ENCODE measurements around the gene PTTG1. TPM values are rescaled to one million over a fixed set of nuclear protein-coding genes. Genes with fewer than 3 reads are reported as not detected.

The PTTG1 gene
- total RNA-seq, 1 donor from 2014 or later: 36.9 TPM

DNA sequence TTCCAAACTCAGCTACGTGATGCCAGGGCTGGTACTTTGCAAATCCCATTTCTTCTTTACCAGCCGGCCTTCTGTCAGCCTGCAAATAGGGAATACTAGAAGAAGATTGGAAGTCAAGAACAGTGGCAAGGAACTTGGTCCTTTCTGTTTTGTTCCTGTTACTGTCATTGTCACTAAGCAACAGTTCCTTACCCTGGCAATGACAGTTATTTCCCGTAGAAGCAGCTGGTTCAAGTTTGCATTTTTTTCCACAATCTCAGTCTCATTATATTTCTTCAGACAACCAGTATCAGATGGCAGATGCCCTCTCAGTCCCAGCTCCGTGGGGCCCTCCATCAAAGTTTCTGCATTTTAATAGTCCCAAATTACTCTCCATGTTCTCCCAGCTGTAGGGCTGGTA lies 42.1 kb upstream of the PTTG1 start:
- H3K4me3 ChIP-seq (ENCODE audit: low read depth, low read length): no peak overlapping the region
- no peak for DNase-seq (ENCODE audit: low read depth)
- H3K36me3 ChIP-seq (ENCODE audit: control insufficient read depth, insufficient read depth, low read length): no peaks in the 10 kb centered on the region
- TF ChIP-seq CTCF (IDR thresholded peaks at IDR 0.05; ENCODE audit: insufficient read depth, low read length, severe bottlenecking): no peak
- peaks cover 2% of the 10 kb centered on the region for H3K27me3 ChIP-seq (ENCODE audit: control insufficient read depth, insufficient read depth, low read length)
- FAIRE-seq: no peak

GRCh38 chr5:160380041-160380440 lies 41.6 kb upstream of the PTTG1 start:
- Histone ChIP-seq H3K27me3 (ENCODE audit: control insufficient read depth, insufficient read depth, low read length) (peaks cover 2% of the 10 kb centered on the region), H3K36me3 (ENCODE audit: control insufficient read depth, insufficient read depth, low read length) (no peaks in the 10 kb centered on the region), H3K4me3 (ENCODE audit: low read depth, low read length) (no peak overlapping the region)
- no peak for TF ChIP-seq CTCF (IDR thresholded peaks at IDR 0.05; ENCODE audit: insufficient read depth, low read length, severe bottlenecking)
- FAIRE-seq (no peak), DNase-seq (ENCODE audit: low read depth) (no peak)

DNA sequence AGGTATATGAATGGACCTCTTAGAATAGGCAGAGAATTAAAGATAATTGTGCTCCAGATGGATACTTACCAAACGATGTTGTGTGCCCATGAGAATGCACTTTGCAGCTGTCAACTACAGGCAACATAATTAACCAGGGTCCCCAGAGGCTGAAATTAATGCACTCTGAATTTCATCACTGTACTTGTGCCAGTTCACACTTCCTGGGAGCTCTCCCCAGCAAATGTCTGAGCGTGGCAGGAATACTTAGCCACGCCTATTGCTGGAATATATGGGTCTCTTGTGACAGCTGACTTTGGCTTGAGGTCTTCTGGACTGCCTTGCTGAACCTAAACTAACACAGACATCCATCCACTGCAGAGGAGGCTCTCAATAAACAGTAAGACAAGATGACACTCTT lies 39.3 kb upstream of the PTTG1 start:
- no peak overlapping the region for H3K4me3 ChIP-seq (ENCODE audit: low read depth, low read length)
- FAIRE-seq: no peak

GRCh38 chr5:160384681-160385080 lies 37.0 kb upstream of the PTTG1 start:
- Histone ChIP-seq H3K36me3 (ENCODE audit: control insufficient read depth, insufficient read depth, low read length) (no peaks in the 10 kb centered on the region), H3K27me3 (ENCODE audit: control insufficient read depth, insufficient read depth, low read length) (peaks cover 2% of the 10 kb centered on the region), H3K4me3 (ENCODE audit: low read depth, low read length) (no peak overlapping the region)
- DNase-seq (ENCODE audit: low read depth) (no peak), FAIRE-seq (no peak)
- TF ChIP-seq CTCF (IDR thresholded peaks at IDR 0.05; ENCODE audit: insufficient read depth, low read length, severe bottlenecking): no peak

More for the DNA sequence above, 39.3 kb upstream of the PTTG1 start:
- Histone ChIP-seq H3K36me3 (ENCODE audit: control insufficient read depth, insufficient read depth, low read length) (no peaks in the 10 kb centered on the region), H3K27me3 (ENCODE audit: control insufficient read depth, insufficient read depth, low read length) (peaks cover 2% of the 10 kb centered on the region)
- no peak for DNase-seq (ENCODE audit: low read depth)
- no peak for TF ChIP-seq CTCF (IDR thresholded peaks at IDR 0.05; ENCODE audit: insufficient read depth, low read length, severe bottlenecking)

- H3K27me3 ChIP-seq (ENCODE audit: control insufficient read depth, insufficient read depth, low read length): peaks cover 2% of the 10 kb centered on the region
- FAIRE-seq (no peak), DNase-seq (ENCODE audit: low read depth) (no peak)
- H3K4me3 ChIP-seq (ENCODE audit: low read depth, low read length): no peak overlapping the region
- H3K36me3 ChIP-seq (ENCODE audit: control insufficient read depth, insufficient read depth, low read length): no peaks in the 10 kb centered on the region
- TF ChIP-seq CTCF (IDR thresholded peaks at IDR 0.05; ENCODE audit: insufficient read depth, low read length, severe bottlenecking): no peak
Observed at GRCh38 chr5:160385496-160385895, 36.2 kb upstream of the PTTG1 start.

DNA sequence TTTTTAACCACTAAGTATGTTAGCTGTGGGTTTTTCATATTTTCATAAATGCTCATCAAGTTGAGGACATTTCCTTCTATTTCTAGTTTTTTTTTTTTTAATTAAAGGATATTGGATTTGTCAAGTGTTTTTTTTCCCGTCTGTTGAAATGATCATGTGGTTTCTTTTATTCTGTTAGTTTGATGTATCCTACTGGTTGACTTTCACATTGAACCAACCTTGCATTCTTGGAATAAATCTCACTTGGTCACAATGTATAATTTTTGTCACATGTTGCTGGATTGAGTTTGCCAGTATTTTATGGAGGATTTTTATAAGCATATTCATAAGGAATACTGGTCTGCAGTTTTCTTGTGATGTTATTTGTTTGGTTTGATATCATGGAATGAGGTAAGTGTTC lies 34.2 kb upstream of the PTTG1 start:
- Histone ChIP-seq H3K4me3 (ENCODE audit: low read depth, low read length) (no peak overlapping the region), H3K27me3 (ENCODE audit: control insufficient read depth, insufficient read depth, low read length) (no peaks in the 10 kb centered on the region), H3K36me3 (ENCODE audit: control insufficient read depth, insufficient read depth, low read length) (no peaks in the 10 kb centered on the region)
- DNase-seq (ENCODE audit: low read depth): no peak
- FAIRE-seq: no peak
- no peak for TF ChIP-seq CTCF (IDR thresholded peaks at IDR 0.05; ENCODE audit: insufficient read depth, low read length, severe bottlenecking)

Data from bronchial epithelial cell (primary cell).